GM18505 (cell line): ENCODE data around the gene RBMS3.
"Not testable (repeated sequence)": the region's sequence is repeated elsewhere in the genome, so short reads cannot be mapped to it uniquely, and the experiment has no call there.

Experiments used
- ATAC-seq: cut with Tn5 transposase; IDR thresholded peaks from one replicate; pipeline ENCODE4 v1.9.1; 2021; ENCODE audit not compliant: unreplicated experiment
- POLR2A ChIP-seq: IDR thresholded peaks from 4 replicates; pipeline ENCODE4 v1.6.1; 2011; ENCODE audit warnings: borderline replicate concordance; ENCODE audit not compliant: insufficient read depth, insufficient read length; ENCODE audit errors: extremely low read depth

The RBMS3 gene

GRCh38 chr3:30048431-30048830, 767.6 kb downstream of the RBMS3 start:
- ATAC-seq: no peak

GRCh38 chr3:30050116-30050515, 769.2 kb downstream of the RBMS3 start:
- not testable (repeated sequence) for ATAC-seq

More at GRCh38 chr3:30048431-30048830, 767.6 kb downstream of the RBMS3 start:
- TF ChIP-seq POLR2A: no peak

GRCh38 chr3:30059240-30059639, 778.4 kb downstream of the RBMS3 start:
- no peak for ATAC-seq
- no peak for TF ChIP-seq POLR2A
